Dedifferentiated amniotic fluid mesenchymal stem cell (primary cell): ENCODE data around the gene SRGAP3.

Experiments used
- DNase-seq: peaks from one replicate; pipeline ENCODE4 v3.0.0-alpha.2; 2016; ENCODE audit errors: extremely low spot score

SRGAP3 gene

DNA sequence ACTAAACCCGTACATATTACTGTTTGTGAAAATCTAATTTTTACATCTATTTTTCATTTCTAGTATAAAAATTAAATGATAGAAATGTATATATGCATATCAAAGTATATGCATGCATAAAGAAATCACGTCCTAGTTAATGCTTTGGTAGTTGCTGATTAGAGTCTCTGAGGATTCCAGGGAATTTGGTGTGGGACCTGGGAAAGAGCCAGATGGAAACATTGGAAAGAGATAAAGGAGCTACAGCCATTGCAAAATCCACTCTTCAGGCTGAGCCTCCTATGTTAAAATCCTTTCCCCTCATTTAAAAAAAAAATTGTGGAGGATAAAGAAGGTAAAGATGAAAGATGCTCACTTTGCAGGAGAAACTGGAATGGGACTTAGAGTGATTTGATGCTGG lies 134.1 kb downstream of the SRGAP3 start:
- no peak for DNase-seq

DNA sequence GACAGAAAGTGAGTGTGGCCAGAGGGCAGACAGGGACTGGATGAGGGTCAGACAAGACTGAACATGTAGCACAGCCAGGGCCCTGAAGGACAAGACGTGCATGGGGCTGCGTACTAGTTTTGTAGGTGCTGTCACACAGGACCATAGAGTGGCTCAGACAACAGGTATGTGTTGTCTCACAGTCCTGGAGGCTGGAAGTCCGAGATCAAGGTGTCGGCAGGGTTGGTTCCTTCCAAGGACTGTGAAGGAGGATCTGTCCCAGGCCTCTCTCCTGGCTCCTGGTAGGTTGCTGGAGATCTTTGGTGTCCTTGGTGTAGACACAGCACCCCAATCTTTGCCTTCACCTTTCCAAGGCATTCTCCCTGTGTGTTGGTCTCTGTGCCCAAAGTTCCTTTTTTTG lies 136.4 kb downstream of the SRGAP3 start:
- DNase-seq, result no peak

DNA sequence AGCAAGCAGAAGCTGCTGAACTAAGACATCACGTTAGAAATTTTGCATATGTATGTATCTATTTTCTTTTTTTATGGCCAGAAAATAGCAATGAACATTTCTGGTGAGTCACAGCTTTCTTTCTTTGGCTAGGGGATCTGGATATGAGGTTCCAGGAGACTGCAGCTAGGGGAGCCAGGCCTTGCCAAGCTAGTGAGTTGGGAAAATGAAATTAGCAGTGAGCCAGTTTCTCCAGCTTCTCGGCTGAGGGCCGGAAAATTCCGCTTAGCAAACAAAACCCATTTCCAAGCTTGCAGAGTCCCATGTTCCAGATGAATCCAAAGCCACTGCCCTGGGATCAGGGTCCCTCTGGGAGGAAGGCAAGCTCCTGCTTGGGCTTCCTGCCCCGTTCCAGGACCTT lies 137.6 kb downstream of the SRGAP3 start:
- no peak for DNase-seq

DNA sequence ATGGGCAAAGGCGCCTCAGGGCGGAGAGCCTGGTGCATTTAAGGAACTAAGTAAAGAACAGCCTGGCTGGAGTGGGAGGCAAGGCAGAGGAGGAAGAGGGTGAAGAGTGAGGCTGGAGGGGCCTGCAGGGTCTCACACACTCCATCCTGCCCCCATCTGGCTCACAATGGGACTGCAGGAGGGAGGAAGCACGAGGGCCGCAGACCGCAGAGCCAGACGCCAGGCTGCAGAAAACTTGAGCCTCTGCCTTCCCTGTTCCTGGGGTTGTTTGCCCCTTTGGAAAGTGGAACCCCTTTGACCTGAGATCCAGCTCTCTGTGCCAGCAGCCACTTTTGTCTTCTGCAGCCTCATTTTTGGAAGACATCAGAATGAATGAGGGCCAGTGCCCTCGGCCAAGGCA lies 138.0 kb downstream of the SRGAP3 start:
- DNase-seq, result no peak

DNA sequence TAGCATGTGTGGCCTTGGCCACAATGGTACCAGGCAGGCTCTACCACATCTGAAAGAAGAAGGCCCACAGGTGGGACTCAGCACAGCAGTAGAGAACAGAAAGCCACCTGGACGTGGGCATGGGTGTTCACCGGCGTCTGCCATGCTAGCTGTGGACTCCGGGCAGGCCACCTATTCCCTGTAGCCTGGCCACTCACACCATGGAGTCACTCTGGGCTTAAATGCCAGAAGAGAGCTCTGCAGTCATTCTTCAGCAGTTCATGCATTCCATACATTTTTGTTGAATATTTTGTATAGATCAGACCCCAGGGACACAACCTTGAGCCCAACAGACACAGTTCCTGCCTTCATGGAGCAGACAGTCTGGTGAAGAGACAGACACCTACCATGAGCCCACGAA lies 138.6 kb downstream of the SRGAP3 start:
- no peak for DNase-seq

DNA sequence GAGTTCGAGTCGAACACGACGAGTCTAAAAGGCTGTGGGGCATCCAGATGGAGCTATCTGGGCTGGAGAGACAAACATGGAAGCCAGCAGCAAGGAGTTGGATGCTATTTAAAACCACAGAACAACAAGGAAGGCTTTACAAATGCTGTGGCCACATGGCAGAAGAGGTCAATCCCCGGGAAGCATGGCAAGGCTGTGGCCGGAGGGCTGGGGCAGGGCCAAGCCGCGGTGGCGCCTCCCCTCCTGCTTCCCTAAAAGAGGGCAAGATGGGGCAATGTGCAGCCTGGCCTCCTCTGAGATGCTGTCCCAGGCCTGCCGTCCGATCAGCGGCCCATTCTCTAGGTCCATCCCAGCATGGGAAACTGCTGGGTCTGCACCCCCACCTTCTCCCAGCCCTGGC lies 139.1 kb downstream of the SRGAP3 start:
- no peak for DNase-seq

DNA sequence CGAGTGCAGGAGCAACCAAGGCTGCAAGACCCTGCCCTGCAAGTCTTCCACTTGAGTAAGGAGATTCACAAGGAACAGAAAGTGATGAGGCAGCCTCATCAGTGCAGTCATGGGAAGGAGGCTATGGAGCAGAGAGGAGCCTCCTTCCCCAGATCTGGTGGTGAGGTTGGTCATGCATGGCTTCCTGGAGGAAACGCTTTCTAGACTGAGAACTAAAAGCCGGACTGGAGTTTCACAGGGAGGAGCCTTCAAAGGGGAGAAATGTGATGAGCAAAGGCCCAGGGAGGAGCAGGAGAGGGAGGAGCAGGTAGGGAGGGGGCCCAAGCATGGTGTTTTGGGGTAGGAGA lies 139.9 kb downstream of the SRGAP3 start:
- no peak for DNase-seq

DNA sequence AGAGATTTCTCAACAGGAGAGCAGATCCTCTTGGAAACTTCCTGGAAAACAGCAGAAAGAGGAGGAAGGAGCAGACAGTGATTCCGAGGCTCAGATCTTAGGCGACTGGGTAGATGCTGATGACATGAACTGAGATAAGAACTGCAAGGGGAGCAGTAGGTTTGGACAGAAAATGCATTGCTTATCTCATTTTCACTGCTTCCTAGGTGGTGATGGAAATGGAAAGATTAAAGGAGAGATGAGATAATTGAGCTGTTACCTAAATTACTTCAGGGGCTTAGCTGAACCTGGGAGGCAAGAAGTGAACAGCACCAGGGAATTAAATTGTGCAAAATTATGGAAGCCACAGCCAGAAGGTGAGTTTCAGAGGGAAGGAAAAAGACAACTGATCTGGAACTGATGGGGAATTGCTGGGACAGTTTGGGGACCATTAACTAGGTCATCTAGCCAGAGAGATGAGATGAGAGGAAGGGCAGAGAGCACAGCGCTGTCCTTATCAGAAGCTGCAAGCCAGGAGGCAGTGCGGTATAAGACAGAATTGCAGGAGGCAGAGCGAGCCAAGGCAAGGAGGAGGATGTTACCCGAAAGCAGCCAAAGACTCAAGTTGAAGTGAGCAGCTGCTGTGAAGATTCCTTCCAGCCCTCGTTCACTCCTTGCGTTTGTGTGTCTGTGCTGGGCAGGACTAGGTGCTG lies 140.4 kb downstream of the SRGAP3 start:
- no peak for DNase-seq

DNA sequence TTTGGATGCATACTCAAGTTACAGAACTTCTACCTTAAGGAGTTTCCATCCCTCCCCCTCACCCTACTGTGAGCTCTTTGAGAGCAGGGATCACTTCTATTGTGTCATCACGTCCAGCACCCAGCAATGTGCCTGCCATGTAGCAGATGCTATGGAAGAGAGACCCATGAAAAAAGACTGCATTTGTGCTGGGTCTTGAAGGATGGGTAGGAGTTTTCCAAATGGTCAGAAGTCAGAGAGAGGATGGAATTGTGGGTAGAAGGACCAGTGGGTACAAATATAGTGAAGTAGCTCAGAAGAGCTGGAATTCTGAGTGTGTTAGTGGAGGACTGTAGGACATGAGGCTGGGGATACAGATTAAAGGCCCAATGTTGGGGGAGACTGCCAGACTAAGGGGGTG lies 141.7 kb downstream of the SRGAP3 start:
- DNase-seq, result no peak

DNA sequence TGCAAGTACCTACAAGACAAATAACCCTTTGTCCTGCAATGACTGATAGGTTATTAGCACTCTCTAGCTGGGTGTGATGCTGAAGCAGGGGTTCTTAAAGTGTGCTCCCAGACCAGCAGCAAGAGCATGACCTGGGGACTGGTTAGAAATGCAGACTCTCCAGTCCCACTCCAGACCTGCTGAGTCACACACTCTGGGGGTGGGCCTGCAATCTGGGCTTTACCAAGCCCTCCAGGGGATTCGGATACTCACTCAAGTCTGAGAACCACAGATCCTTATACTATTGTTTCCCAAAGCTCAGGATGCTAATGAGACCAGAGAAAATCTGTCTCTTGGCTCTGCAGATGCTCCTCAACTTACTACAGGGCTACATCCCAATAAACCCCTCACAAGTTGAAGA lies 144.0 kb downstream of the SRGAP3 start:
- DNase-seq, result no peak

DNA sequence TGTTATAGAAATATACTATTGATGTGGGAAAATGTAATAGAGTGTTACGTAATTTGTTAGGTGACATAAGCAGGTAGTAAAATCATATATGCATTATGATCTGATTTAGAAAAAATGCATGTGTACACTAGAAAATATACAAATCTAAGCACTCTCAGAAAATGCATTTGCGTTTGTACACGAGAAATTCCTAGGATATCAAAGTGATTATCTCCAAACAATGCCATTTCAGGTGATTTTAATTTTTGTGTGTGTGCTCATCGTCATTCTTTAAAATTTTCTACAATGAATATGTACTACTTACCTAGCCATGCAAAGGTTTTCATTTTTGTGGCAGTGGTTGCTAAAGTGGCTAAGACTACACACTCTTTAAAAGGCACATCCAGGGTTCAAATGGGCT lies 145.3 kb downstream of the SRGAP3 start:
- no peak for DNase-seq

DNA sequence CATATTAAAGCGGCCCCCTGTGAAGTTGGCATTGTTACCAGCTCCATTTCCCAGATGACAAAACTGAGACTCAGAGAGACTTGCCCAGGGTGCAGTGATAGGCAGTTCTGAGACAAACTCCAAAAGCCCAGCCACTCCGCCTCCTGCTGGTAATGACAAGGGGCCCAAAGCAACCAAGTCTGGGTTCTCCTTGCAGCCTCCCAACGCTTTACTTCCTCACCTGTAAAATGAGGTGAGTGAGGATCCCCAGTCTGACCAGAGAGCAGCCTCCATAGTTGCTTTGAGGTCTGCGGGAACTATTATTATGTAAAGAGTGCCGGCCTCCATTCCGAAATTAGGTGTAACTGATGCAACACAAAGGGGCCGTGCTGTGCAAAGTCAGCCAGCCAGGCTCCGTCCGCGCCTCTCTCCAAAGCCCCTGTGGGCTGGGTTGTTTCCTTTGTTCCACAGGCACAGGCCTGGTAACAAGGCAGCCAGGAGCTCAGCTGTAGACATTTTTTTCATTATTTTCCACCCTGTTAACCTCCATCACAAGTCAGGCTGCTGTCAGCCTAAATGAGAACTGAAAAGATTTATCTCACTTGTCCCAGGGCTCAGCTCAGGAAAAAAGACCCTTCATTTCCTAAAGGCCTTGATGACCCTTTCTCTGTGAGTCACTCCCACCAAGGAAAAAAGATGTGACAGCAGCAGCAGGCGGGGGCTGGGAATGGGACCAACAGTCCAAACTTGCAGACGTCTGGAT lies 147.0 kb downstream of the SRGAP3 start:
- no peak for DNase-seq

DNA sequence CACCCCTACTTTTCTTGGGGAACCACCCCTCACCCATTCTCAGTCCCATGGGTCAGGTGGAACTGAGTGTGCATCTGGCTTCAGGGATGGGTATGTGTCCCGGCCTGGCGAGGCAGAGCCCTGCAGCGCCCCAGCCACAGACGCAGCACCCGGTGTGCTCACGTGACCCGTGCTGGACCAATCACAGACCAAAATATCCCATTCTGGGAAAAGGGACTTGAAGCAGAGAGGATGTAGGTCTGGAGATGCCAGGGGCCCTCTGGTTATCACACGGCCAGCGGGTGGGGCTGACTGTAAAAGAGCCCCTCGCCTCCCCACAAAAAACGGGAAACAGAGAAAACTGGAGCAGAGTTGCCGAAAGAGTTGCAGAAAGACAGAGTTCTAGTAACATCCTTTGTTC lies 148.2 kb downstream of the SRGAP3 start:
- no peak for DNase-seq

DNA sequence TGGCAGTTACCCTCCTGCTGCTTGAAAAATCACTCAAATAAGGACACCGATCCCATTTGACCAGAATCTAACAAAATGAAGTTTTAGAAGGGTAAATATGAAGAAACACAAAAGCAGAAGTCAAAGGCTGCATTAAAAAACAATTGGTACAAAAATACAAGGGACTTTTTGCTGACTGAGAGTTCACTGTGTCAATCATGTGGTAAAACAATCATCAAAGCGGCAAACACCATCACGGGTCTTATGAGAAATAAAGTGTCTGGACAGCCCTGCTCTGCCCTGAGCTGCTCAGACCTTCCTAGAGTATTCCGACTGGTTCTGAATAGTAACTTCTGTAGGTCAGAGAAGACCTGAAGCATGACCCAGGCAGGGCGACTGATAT lies 148.9 kb downstream of the SRGAP3 start:
- no peak for DNase-seq

DNA sequence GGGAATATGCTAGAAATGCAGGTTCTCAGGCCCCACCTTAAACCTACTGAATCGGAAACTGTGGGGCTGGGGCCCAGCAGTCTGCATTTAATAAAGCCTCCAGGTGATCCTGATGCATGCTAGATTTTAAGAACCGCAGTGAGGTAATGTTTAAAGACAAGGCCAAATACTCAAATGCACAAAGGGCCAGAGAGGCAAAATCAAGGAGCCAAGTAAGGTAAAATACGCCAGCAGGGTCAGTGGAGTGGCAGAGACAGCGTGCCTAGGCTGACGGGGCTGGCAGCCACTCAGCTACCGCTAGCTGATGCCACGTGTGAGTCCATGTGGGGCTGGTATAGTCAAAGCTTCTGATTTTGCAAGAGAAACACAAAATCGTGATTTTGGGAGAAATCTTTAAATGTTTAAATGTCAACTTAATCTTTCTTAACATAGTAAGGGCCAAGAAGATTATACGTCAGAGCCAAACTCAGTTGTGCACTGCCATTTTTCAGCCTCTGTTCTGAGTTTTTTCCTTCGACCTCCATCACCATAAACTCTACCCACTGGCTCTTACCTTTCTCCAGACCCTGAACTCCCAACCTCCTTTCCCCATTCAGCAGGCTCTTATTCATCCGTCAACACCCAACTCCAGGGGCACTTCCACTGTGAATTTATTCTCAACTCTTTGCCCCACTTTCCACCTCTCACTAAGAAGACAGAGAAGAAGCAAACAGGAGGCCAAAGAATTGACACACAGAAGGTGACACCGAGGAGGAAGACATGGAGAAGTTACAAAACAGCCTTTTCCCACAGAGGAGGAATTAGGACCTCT lies 149.5 kb downstream of the SRGAP3 start:
- DNase-seq, result no peak

DNA sequence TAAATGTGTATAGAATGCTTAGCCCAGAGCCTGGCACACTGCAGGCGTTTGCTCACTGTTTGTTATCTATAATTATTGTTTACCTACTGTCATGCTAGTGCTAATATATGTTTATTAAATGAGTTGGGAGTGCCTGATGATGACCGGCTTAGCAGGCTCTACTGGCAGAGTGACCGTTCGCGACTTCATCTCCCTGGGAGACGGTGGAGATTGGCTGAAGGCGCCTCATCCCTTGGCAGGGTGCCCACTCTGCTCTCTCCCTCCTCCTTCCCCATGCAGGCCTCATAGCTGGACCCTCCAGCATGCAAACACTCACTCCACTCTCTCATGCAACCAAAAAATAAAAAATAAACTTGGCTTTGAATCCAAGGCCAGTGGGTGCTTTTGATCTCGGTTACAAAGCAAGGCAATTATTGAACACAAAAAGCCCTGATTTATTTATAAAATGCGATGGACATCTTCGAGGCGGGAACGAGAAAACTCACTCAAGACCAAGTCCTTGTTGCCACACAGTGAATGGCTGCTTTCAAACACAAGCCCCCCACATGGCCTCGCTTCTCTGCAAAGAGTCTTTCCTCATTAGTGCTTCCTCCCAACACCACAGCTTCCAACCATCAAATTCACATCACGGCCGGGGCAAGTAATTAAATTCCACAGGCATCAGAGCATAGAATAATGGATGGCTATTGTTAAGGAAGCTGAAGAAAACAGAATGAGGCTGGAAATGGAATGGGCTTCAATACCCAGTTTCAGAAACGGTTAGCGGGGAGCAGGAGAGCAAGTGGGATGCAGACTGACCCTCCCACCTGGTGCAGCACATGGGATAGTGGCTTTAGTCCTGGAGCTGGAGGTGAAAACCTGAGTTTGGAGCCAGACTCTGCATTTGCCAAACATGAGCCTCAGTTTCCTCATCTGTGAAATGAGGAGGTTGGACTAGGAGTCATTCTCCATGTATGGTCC lies 150.4 kb downstream of the SRGAP3 start:
- no peak for DNase-seq

DNA sequence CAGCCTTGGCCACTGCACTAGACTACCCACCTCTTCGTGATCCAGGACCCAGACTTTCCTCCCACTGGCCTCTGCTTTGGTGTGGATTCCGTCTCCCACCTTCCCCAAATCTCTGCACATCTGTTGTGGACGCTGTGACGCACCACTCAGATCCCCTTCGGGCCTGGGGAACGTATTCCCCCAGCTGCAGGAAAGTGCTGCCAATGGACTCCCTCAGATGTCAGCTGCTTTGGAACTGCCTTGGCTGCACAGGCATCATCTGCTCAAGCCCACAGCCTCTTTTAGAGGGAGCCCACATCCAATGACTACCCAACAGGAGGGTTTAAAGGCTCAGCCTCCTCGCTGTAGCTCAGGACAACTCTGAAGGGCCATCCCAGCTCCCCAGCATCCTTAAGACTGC lies 152.0 kb downstream of the SRGAP3 start:
- no peak for DNase-seq

DNA sequence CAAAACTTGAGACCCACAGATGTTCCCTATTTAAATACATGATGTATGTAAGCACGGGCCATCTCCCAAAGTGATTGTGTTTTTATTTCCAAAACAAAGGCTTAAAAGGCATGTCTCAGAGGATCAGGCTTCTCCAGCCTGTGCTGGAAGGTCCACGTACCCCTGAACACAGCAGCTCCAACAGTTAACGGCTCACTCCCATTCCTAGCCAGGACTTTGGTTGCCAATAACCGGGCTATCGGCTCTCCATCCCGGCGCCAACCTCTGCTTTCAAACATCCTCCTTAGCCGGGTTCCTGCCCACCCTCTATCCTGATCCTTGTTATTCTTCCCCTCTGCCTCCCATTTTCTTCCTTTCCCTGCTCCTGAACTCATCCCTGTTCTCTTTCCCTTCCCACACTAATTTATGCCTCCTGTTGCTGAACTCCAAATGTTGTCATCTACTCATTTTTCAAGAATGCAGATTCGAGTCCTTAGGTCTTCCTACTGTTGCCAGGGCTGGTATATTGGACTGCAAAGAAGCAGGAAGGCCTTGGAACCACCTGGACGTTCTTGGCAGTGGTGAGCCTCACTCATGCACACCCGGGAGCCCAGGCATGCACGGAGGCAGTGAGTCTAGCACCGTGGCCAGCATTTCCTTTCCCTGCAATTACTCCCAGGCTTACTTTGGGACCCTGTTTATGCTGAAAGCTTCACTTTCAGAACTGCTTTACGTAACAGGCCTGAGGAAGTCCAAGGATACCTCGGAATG lies 157.8 kb downstream of the SRGAP3 start:
- no peak for DNase-seq

DNA sequence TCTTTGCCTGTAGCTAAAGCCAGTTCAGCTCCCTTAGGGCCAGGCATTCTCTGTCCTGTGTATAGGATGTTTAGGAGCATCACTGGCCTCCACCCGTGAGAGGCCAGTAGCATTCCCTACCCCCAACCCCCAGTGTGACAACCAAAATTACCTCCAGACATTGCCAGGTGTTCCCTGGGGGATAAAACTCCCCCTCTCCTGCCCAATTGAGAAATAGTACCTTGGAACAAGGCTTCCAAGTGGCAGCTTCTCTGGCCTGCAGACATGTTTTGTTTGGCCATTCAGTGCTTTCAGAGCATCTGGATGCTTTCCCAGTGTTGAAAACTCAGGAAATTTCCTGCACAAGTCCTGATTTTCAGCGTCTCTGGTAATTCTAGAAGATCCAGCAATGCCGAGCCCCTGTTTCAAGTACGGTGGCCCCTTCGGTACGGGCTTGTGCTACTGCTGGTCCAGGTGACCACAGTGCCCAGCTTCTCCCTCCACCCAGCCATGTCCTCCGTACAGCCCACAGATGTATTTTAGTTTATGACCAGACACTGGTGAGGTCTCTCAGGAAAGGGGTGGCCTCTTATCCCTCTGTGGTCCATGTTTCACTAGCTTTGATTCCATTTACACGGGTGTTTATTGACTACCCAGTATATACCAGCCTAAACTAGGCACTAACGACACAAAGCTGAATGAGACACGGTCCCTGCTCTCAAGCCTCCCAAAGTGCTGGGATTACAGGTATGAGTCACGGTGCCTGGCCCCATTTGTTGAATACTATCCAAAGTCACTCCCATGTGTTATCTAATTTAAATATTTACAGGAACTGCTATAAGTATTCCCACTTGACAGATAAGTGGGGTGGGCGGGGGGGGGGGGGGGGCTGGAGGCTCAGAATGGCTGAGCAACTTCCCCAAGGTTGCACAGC lies 160.7 kb downstream of the SRGAP3 start:
- no peak for DNase-seq

DNA sequence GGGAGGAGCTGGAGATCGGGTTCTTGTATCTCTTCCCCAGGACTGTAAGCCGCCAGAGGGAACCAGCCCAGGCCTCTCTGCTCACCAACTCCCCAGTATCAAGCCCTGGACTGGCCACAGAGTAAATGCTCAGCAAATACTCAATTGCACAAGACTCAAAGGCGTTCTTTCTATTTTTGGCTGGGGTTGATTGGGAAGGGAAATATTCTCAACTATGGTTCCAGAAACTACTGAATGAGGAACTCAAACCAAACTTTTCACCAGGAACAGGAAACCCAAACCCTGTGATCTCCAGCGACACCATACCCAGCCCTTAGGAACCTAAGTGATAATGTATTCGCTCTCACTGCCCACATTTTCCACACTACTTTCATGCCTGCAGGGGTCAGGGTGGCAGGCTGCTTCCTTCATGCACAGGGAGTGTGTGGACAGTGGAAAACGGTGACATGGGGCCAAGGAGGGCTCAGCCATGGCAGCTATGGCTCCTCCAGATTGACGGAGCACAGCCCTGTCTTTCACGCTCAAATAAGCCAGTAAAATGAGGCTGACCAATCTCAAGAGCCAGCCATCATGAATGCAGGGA lies 161.5 kb downstream of the SRGAP3 start:
- DNase-seq, result no peak
